Endothelial cell of umbilical vein (primary cell): ENCODE data around the gene AMHR2.
"Not testable (repeated sequence)": the region's sequence is repeated elsewhere in the genome, so short reads cannot be mapped to it uniquely, and the experiment has no call there.

Experiments used
- CTCF ChIP-seq, 2 donors: IDR thresholded peaks; 1 replicate in 1 of 2; 2 replicates in 1 of 2; pipeline ENCODE4 v1.5.1; 2011; ENCODE audit warnings: low read length in 2 of 2, mild to moderate bottlenecking in 2 of 2, moderate library complexity in 2 of 2, control low read depth in 1 of 2, inconsistent platforms in 1 of 2, low read depth in 1 of 2; ENCODE audit not compliant: insufficient read depth in 1 of 2; ENCODE audit errors: extremely low read depth in 1 of 2
- EZH2 ChIP-seq: IDR thresholded peaks from 2 replicates; pipeline ENCODE4 v1.6.1; 2012; ENCODE audit warnings: borderline replicate concordance, low read depth, mild to moderate bottlenecking, moderate library complexity, low read length, inconsistent platforms; ENCODE audit not compliant: severe bottlenecking
- MAX ChIP-seq: IDR thresholded peaks from 2 replicates; pipeline ENCODE4 v1.6.1; 2011; ENCODE audit not compliant: insufficient read depth, insufficient read length
- MYC ChIP-seq: IDR thresholded peaks from one replicate; pipeline ENCODE4 v1.6.1; 2011; ENCODE audit warnings: mild to moderate bottlenecking, low read depth, low read length
- POLR2AphosphoS5 ChIP-seq: IDR thresholded peaks from 2 replicates; pipeline ENCODE4 v1.6.1; 2012; ENCODE audit warnings: low read depth, mild to moderate bottlenecking, control low read depth, low read length, moderate library complexity; ENCODE audit not compliant: insufficient read depth

GRCh38 chr12:53439582-53439981, 15.9 kb downstream of the AMHR2 start:
- not testable (repeated sequence) for TF ChIP-seq MAX; EZH2; CTCF (IDR thresholded peaks at IDR 0.05; ENCODE audit: extremely low read depth in 1 of 2, insufficient read depth in 1 of 2, low read depth in 1 of 2, low read length in 2 of 2); MYC; POLR2AphosphoS5
